ENCODE results near the gene MED25. TPM values are rescaled to one million over a fixed set of nuclear protein-coding genes. Genes with fewer than 3 reads are reported as not detected.

The MED25 gene
- total RNA-seq, 1 experiment from 2014 or later = 89.7 TPM

DNA sequence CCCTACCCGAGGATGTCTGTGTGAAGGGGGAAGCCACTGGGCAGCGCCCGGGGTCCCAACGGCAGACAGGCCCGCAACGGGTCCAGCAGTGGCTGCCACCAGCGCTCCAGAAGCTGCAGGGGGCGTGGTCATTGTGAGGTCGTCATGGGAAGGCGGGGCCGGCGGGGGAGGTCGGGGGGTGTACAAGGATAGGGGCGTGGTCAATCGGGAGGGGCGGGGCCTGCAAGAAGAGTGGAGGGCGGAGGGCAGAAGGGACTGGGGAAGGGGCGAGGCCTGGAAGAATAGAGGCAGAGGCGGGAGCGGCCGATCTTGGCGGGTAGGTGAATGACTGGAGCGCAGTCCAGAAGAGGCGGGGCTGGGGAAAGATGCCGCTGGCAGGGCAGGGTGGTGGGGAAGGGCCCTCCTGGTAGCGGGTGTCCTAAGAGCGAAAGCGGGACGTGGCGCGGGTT is 9.4 kb upstream of the MED25 start:
- peak; percentile 36 for DNase-seq
- CTCF ChIA-PET = no interaction called here
- TF ChIP-seq, protein P1, sequence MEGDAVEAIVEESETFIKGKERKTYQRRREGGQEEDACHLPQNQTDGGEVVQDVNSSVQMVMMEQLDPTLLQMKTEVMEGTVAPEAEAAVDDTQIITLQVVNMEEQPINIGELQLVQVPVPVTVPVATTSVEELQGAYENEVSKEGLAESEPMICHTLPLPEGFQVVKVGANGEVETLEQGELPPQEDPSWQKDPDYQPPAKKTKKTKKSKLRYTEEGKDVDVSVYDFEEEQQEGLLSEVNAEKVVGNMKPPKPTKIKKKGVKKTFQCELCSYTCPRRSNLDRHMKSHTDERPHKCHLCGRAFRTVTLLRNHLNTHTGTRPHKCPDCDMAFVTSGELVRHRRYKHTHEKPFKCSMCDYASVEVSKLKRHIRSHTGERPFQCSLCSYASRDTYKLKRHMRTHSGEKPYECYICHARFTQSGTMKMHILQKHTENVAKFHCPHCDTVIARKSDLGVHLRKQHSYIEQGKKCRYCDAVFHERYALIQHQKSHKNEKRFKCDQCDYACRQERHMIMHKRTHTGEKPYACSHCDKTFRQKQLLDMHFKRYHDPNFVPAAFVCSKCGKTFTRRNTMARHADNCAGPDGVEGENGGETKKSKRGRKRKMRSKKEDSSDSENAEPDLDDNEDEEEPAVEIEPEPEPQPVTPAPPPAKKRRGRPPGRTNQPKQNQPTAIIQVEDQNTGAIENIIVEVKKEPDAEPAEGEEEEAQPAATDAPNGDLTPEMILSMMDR (IDR thresholded peaks at IDR 0.05; ENCODE audit: unreplicated experiment) = no peak
- no peaks in the 10 kb centered on the region for H3K9me3 Mint-ChIP-seq (ENCODE audit: low read depth, unreplicated experiment)
- no TSS peak for BruUV-seq (replicated peaks)
- no peaks in the 10 kb centered on the region for H3K27me3 Mint-ChIP-seq (ENCODE audit: unreplicated experiment)
- peaks cover 43% of the 10 kb centered on the region for H3K36me3 Mint-ChIP-seq (ENCODE audit: insufficient read depth, unreplicated experiment)
- no peaks in the 10 kb centered on the region for H3K4me1 Mint-ChIP-seq (ENCODE audit: low read depth, unreplicated experiment)
- intact Hi-C loops (cut with micrococcal nuclease; ENCODE audit: unreplicated experiment) = no loop called here
- no peak overlapping the region for H3K4me3 Mint-ChIP-seq (ENCODE audit: low read depth, unreplicated experiment)
- H3K27ac Mint-ChIP-seq (ENCODE audit: unreplicated experiment) = no peak overlapping the region

DNA sequence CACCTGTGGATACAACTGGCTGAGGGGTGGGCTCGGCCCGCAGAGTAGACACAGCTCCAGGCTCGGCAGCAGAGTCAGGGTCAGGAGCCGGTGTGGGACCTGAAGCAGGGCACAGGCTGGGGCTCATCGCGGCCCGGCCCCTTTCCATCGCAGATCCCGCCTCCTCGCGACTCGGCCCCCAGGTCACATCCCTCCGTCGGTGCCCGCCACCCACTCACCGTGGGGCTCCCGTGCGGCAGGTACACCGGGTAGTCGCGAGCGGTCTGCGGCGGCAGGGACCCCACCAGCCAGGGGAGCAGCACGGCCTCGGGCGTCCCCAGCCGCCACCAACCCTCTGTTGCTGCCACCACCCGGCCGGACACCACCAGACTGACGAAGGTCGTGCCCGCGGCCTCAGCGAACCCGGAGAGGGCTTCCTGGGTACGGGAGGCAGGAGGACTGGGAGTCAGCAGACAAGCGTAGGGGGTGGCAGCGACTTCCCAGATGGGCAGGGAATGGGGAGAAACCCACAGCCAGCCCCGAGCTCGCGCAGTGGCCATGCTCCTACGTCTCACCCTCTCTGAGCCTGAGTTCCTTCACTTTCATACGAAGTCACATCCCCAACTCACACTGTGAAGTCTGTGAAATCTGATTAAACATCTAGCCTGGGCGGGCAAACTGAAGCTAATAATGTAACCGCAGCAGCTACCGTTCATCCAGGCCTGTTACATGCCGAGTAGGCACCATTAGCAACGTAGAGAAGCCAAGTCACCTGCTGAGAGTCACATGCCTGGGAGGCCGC is 8.7 kb upstream of the MED25 start:
- TF ChIP-seq, protein P1 (IDR thresholded peaks at IDR 0.05; ENCODE audit: unreplicated experiment) = no peak
- H3K4me1 Mint-ChIP-seq (ENCODE audit: low read depth, unreplicated experiment) = peaks cover 6% of the 10 kb centered on the region
- CTCF ChIA-PET = no interaction called here
- intact Hi-C loops (cut with micrococcal nuclease; ENCODE audit: unreplicated experiment) = no loop called here
- peak overlapping the region; percentile 75 for H3K27ac Mint-ChIP-seq (ENCODE audit: unreplicated experiment)
- BruUV-seq (replicated peaks) = no TSS peak
- H3K27me3 Mint-ChIP-seq (ENCODE audit: unreplicated experiment) = no peaks in the 10 kb centered on the region
- DNase-seq = no peak
- no peak overlapping the region for H3K4me3 Mint-ChIP-seq (ENCODE audit: low read depth, unreplicated experiment)
- peaks cover 40% of the 10 kb centered on the region for H3K36me3 Mint-ChIP-seq (ENCODE audit: insufficient read depth, unreplicated experiment)
- no peaks in the 10 kb centered on the region for H3K9me3 Mint-ChIP-seq (ENCODE audit: low read depth, unreplicated experiment)

DNA sequence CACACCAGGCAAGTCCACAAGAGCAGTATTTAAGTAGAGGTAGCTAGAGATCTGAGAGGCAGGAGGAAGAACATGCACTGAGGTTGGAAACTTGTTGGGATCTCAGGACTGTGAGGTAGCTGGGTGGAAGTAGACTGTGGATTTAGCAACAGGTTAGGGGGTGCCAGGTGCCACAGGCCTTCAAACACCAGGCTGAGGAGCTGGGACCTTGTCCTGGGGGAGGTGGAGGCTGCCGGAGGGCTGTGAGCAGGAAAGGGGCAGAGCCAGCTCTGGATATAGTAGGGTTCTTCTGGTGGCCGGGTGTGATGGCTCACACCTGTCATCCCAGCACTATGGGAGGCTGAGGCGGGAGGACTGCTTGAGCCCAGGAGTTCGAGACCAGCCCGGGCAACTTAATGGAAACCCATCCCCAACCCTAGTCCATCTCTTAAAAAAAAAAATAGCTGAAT is 8.1 kb upstream of the MED25 start:
- intact Hi-C loops (cut with micrococcal nuclease; ENCODE audit: unreplicated experiment) = no loop called here
- Mint-ChIP-seq H3K4me3 (ENCODE audit: low read depth, unreplicated experiment) (no peak overlapping the region), H3K27me3 (ENCODE audit: unreplicated experiment) (no peaks in the 10 kb centered on the region), H3K4me1 (ENCODE audit: low read depth, unreplicated experiment) (peaks cover 9% of the 10 kb centered on the region), H3K27ac (ENCODE audit: unreplicated experiment) (peak overlapping the region; percentile 75), H3K9me3 (ENCODE audit: low read depth, unreplicated experiment) (no peaks in the 10 kb centered on the region), H3K36me3 (ENCODE audit: insufficient read depth, unreplicated experiment) (peaks cover 34% of the 10 kb centered on the region)
- BruUV-seq (replicated peaks) = no TSS peak
- TF ChIP-seq, protein P1 (IDR thresholded peaks at IDR 0.05; ENCODE audit: unreplicated experiment) = no peak
- no peak for DNase-seq
- CTCF ChIA-PET = no interaction called here

DNA sequence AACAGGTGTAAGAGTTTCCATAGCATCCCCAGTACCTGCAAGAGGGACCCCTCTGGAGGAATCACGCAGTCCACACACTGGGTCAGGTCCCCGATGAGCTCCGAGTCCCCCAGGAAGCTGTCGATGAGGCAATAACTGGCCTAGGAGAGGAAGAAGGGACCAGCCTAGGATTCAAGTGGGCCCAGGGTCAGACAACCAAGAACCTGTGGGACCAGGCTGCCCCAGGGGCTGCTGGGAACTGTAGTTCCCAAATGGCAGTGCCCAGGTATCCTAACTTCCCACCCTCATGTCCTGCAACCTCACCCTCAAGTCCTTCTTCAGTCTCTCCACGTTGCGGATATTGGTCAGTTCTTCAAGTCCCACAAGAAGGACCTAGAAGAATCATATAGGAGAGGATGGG is 6.8 kb upstream of the MED25 start:
- TF ChIP-seq, protein P1 (IDR thresholded peaks at IDR 0.05; ENCODE audit: unreplicated experiment) = no peak
- no TSS peak for BruUV-seq (replicated peaks)
- no peak for DNase-seq
- H3K27ac Mint-ChIP-seq (ENCODE audit: unreplicated experiment) = no peak overlapping the region
- intact Hi-C loops (cut with micrococcal nuclease; ENCODE audit: unreplicated experiment) = no loop called here
- no peaks in the 10 kb centered on the region for H3K27me3 Mint-ChIP-seq (ENCODE audit: unreplicated experiment)
- no peaks in the 10 kb centered on the region for H3K9me3 Mint-ChIP-seq (ENCODE audit: low read depth, unreplicated experiment)
- no peak overlapping the region for H3K4me3 Mint-ChIP-seq (ENCODE audit: low read depth, unreplicated experiment)
- peaks cover 25% of the 10 kb centered on the region for H3K36me3 Mint-ChIP-seq (ENCODE audit: insufficient read depth, unreplicated experiment)
- peaks cover 9% of the 10 kb centered on the region for H3K4me1 Mint-ChIP-seq (ENCODE audit: low read depth, unreplicated experiment)
- CTCF ChIA-PET = no interaction called here

Measured in Calu3 (cell line).